SK-N-SH (cell line): ENCODE data around the gene TPD52L3. TPM values are rescaled to one million over a fixed set of nuclear protein-coding genes. Genes with fewer than 3 reads are reported as not detected.

Experiments used
- CTCF ChIA-PET: fragments of 300-600, 350-600 bp; formaldehyde crosslinking; extraction: SDS; loops from one replicate; lab custom pipeline; 2021; lab: Yijun Ruan, JAX
- POLR2A ChIA-PET: fragments of 350-600 bp; sonication (Branson Sonifier 250); formaldehyde crosslinking; extraction: SDS; loops from one replicate; lab custom pipeline; 2020; ENCODE audit warnings: antibody characterized with exemption, inconsistent platforms; lab: Yijun Ruan, JAX
- DNase-seq: peaks from one replicate; pipeline ENCODE4 v3.0.0; 2012
- H2AFZ ChIP-seq: fragments of 200-600 bp; sonication (generic); 2 replicates; pipeline ENCODE4 v1.8.1; 2016; ENCODE audit warnings: antibody characterized with exemption, mild to moderate bottlenecking, low read depth
- H3F3A ChIP-seq: fragments of 200-600 bp; sonication (generic); replicated peaks from 2 replicates; pipeline ENCODE3; 2016; ENCODE audit warnings: antibody characterized with exemption, mild to moderate bottlenecking; ENCODE audit not compliant: insufficient read depth
- H3K27ac ChIP-seq, 2 experiments: fragments of 200-500 bp in 1 of 2; fragments of 200-600 bp in 1 of 2; sonication (Bioruptor generic) in 1 of 2; sonication (generic), shearing (Covaris generic) in 1 of 2; 2 replicates each; pipeline versions ENCODE4 v1.5.1 to v1.6.1; 2014 to 2016; ENCODE audit warnings: low read depth in 2 of 2, inconsistent platforms in 1 of 2, low read length in 1 of 2, mild to moderate bottlenecking in 1 of 2, mixed read lengths in 1 of 2
- H3K27me3 ChIP-seq: fragments of 200-600 bp; sonication (generic), shearing (Covaris generic); 2 replicates; pipeline ENCODE4 v1.6.1; 2016; ENCODE audit warnings: mixed run types; ENCODE audit not compliant: insufficient read depth
- H3K36me3 ChIP-seq, 2 experiments: fragments of 200-500 bp in 1 of 2; fragments of 200-600 bp in 1 of 2; sonication (Bioruptor generic) in 1 of 2; sonication (generic) in 1 of 2; replicated peaks in 1 of 2; 2 replicates each; pipeline versions ENCODE3 to v1.5.1; 2014 to 2016; ENCODE audit warnings: low read length in 1 of 2, mild to moderate bottlenecking in 1 of 2; ENCODE audit not compliant: insufficient read depth in 2 of 2, control insufficient read depth in 1 of 2
- H3K4me1 ChIP-seq, 2 experiments: fragments of 200-500 bp in 1 of 2; fragments of 200-600 bp in 1 of 2; sonication (Bioruptor generic) in 1 of 2; sonication (generic), shearing (Covaris generic) in 1 of 2; 2 replicates each; pipeline versions ENCODE4 v1.5.1 to v1.6.1; 2014 to 2016; ENCODE audit warnings: low read depth in 1 of 2, low read length in 1 of 2, mixed run types in 1 of 2; ENCODE audit not compliant: insufficient read depth in 2 of 2, control insufficient read depth in 1 of 2
- H3K4me2 ChIP-seq: fragments of 200-600 bp; sonication (generic), shearing (Covaris generic); 2 replicates; pipeline ENCODE4 v1.6.1; 2017; ENCODE audit warnings: mixed run types
- H3K4me3 ChIP-seq, 2 experiments: fragments of 200-500 bp in 1 of 2; fragments of 200-600 bp in 1 of 2; sonication (Bioruptor generic) in 1 of 2; sonication (generic), shearing (Covaris generic) in 1 of 2; 2 replicates each; pipeline versions ENCODE4 v1.5.1 to v1.8.1; 2014 to 2016; ENCODE audit warnings: low read depth in 2 of 2, inconsistent platforms in 1 of 2, low read length in 1 of 2, mild to moderate bottlenecking in 1 of 2, mixed read lengths in 1 of 2, moderate library complexity in 1 of 2
- H3K79me2 ChIP-seq: fragments of 200-600 bp; sonication (generic); 2 replicates; pipeline ENCODE4 v1.8.1; 2017; ENCODE audit warnings: mild to moderate bottlenecking; ENCODE audit not compliant: insufficient read depth
- H3K9ac ChIP-seq: fragments of 200-600 bp; sonication (generic); 2 replicates; pipeline ENCODE4 v1.6.1; 2017; ENCODE audit warnings: mixed run types
- H3K9me2 ChIP-seq: fragments of 200-600 bp; sonication (generic); 2 replicates; pipeline ENCODE4 v1.6.1; 2017; ENCODE audit warnings: mixed run types
- H3K9me3 ChIP-seq: fragments of 200-600 bp; sonication (generic); 2 replicates; pipeline ENCODE4 v1.6.1; 2017; ENCODE audit warnings: mixed run types, mild to moderate bottlenecking, moderate library complexity
- H4K20me1 ChIP-seq: fragments of 200-600 bp; sonication (generic); 2 replicates; pipeline ENCODE4 v1.6.1; 2017; ENCODE audit warnings: mild to moderate bottlenecking, mixed run types; ENCODE audit not compliant: insufficient read depth
- FOXJ3 ChIP-seq: sonication (generic); formaldehyde crosslinking; IDR thresholded peaks from 2 replicates; pipeline ENCODE4 v1.5.1; 2020; ENCODE audit warnings: mild to moderate bottlenecking, missing genetic modification reagents
- GABPA ChIP-seq: IDR thresholded peaks from 2 replicates; pipeline ENCODE4 v1.4.0; 2012; ENCODE audit warnings: low read depth, mild to moderate bottlenecking
- MEF2A ChIP-seq: IDR thresholded peaks from 2 replicates; pipeline ENCODE4 v1.4.0; 2012; ENCODE audit warnings: low read depth, borderline replicate concordance
- MXI1 ChIP-seq: IDR thresholded peaks from 2 replicates; pipeline ENCODE4 v1.6.1; 2012; ENCODE audit warnings: mild to moderate bottlenecking, low read depth, low read length, improper control_type of control experiment
- NFIC ChIP-seq: IDR thresholded peaks from 2 replicates; pipeline ENCODE4 v1.4.0; 2012; ENCODE audit warnings: borderline replicate concordance
- RXRA ChIP-seq: IDR thresholded peaks from 2 replicates; pipeline ENCODE4 v1.4.0; 2012; ENCODE audit warnings: low read depth, mild to moderate bottlenecking, borderline replicate concordance
- YY1 ChIP-seq: IDR thresholded peaks from 2 replicates; pipeline ENCODE4 v1.4.0; 2012; ENCODE audit warnings: low read depth, mild to moderate bottlenecking
- WGBS: methylation state at CpG from one replicate; pipeline ENCODE4 v1.1.6; 2017; ENCODE audit warnings: low lambda C conversion rate; 5-methylcytosine and 5-hydroxymethylcytosine counted together
- polyA plus RNA-seq, 3 experiments: library from polyadenylated mRNA; depleted of rRNA; stranded (reverse); fragments of >200 nt; gene quantifications; 2 replicates each; pipeline ENCODE4 v1.2.3, GENCODE V29; 2012
- TF ChIP-seq, protein P1 (sequence below): IDR thresholded peaks from 2 replicates; pipeline ENCODE4 v1.4.0; 2012; ENCODE audit warnings: low read depth, borderline replicate concordance
- TF ChIP-seq, protein P2 (sequence below): IDR thresholded peaks from 2 replicates; pipeline ENCODE4 v1.6.1; 2012; ENCODE audit warnings: mild to moderate bottlenecking, low read depth, low read length, moderate library complexity

The TPD52L3 gene
- polyA plus RNA-seq, 1 of the 3 experiments (the other 2 are of a cell fraction) = not detected

DNA sequence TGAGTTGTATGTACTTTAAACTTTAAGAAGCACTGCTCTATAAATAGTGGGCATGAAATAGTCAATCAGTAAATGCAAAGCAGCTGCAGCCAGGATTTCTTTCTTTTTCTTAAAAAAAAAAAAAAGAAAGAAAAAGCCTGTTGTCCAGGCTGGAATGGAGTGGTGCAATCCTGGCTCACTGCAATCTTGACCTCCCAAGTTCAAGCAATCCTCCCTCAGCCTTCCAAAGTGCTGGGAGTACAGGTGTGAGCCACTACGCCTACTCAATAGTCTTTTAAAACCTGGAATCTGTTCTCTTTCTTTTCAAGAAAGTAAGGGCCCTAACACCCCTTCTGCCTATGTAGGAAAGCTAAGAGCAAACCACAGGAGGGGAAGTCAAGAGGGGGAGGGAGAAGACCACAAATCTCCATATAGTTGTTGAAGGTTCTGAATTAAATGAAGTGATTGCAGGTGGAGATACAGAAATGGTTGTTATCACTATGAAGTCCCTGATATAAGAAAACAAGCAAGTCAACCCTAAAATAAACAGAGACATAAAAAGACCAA is 20.6 kb upstream of the TPD52L3 start:
- no peaks in the 10 kb centered on the region for H4K20me1 ChIP-seq
- no peak overlapping the region for H2AFZ ChIP-seq
- no peak for DNase-seq
- no peaks in the 10 kb centered on the region; the same call in 1 of the 2 replicates for H3K27me3 ChIP-seq
- no peaks in the 10 kb centered on the region for H3F3A ChIP-seq
- H3K27ac ChIP-seq = no peak overlapping the region
- CTCF ChIA-PET = interaction anchor here (2.2 to 4.8 kb wide), 2 partner anchors 253 to 421 kb away, joined by 34 to 61 read pairs; no protein-coding TSS in a partner anchor
- TF ChIP-seq NFIC (no peak), RXRA (no peak), YY1 (no peak), MEF2A (no peak), FOXJ3 (no peak)
- H3K4me3 ChIP-seq = no peak overlapping the region
- H3K79me2 ChIP-seq = no peaks in the 10 kb centered on the region
- no peak overlapping the region for H3K9ac ChIP-seq
- H3K4me1 ChIP-seq = no peaks in the 10 kb centered on the region
- POLR2A ChIA-PET = no interaction called here
- H3K4me2 ChIP-seq = no peak overlapping the region
- H3K9me3 ChIP-seq = no peaks in the 10 kb centered on the region
- H3K9me2 ChIP-seq = no peaks in the 10 kb centered on the region
- H3K36me3 ChIP-seq = no peaks in the 10 kb centered on the region
- WGBS = 38% methylated on average over 1 of the region's 1 CpG

DNA sequence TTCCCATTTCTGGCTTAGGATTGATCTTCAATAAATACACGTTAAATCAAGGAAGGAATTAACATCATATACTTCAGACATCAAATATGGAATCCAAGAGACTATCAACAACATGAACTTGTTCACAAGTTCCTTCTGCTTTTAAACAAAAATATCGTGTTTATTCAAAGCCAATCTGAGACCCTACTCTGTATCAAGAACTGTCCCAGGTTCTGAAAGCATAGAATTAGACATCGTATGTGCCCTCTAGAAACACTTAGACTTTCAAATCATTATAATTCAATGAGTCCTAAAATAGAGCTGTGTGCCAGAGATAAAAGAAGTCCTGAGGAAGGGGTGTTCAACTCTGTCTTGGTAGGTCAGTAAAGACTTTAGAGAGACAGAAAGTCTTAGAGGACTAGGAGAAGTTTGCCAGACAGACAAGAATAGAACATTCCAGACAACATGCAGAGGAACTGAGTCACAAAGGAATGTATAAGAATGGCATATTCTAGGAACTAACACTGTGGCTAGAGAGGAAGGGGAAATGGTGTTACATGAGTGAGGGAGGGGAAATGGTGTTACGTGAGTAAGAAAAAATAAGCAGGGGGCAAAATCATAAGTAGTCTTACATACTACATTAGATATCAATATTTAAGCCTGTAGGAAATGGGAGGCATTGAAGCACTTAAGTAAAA is 2.9 kb downstream of the TPD52L3 start:
- Histone ChIP-seq H4K20me1 (no peaks in the 10 kb centered on the region), H3K4me3 (no peak overlapping the region), H3F3A (no peaks in the 10 kb centered on the region), H3K27ac (no peak overlapping the region), H3K79me2 (no peaks in the 10 kb centered on the region), H2AFZ (no peak overlapping the region)
- CTCF ChIA-PET = no interaction called here
- TF ChIP-seq, protein P1, sequence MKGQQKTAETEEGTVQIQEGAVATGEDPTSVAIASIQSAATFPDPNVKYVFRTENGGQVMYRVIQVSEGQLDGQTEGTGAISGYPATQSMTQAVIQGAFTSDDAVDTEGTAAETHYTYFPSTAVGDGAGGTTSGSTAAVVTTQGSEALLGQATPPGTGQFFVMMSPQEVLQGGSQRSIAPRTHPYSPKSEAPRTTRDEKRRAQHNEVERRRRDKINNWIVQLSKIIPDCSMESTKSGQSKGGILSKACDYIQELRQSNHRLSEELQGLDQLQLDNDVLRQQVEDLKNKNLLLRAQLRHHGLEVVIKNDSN = no peak
- TF ChIP-seq MXI1 (no peak), GABPA (no peak)
- TF ChIP-seq, protein P2, sequence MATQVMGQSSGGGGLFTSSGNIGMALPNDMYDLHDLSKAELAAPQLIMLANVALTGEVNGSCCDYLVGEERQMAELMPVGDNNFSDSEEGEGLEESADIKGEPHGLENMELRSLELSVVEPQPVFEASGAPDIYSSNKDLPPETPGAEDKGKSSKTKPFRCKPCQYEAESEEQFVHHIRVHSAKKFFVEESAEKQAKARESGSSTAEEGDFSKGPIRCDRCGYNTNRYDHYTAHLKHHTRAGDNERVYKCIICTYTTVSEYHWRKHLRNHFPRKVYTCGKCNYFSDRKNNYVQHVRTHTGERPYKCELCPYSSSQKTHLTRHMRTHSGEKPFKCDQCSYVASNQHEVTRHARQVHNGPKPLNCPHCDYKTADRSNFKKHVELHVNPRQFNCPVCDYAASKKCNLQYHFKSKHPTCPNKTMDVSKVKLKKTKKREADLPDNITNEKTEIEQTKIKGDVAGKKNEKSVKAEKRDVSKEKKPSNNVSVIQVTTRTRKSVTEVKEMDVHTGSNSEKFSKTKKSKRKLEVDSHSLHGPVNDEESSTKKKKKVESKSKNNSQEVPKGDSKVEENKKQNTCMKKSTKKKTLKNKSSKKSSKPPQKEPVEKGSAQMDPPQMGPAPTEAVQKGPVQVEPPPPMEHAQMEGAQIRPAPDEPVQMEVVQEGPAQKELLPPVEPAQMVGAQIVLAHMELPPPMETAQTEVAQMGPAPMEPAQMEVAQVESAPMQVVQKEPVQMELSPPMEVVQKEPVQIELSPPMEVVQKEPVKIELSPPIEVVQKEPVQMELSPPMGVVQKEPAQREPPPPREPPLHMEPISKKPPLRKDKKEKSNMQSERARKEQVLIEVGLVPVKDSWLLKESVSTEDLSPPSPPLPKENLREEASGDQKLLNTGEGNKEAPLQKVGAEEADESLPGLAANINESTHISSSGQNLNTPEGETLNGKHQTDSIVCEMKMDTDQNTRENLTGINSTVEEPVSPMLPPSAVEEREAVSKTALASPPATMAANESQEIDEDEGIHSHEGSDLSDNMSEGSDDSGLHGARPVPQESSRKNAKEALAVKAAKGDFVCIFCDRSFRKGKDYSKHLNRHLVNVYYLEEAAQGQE = peak; percentile 58; the same call in 1 of the 2 replicates
- TF ChIP-seq, all 33 proteins: peak for 1
- POLR2A ChIA-PET = no interaction called here
- DNase-seq = no peak
- Histone ChIP-seq H3K4me1 (no peaks in the 10 kb centered on the region), H3K4me2 (no peak overlapping the region), H3K9ac (no peak overlapping the region), H3K9me3 (no peaks in the 10 kb centered on the region), H3K27me3 (no peaks in the 10 kb centered on the region), H3K9me2 (no peaks in the 10 kb centered on the region), H3K36me3 (no peaks in the 10 kb centered on the region)
- WGBS = 33% methylated on average over 4 of the region's 4 CpGs
